Osteoblast (primary cell): ENCODE data around the gene ITLN2. TPM values are rescaled to one million over a fixed set of nuclear protein-coding genes. Genes with fewer than 3 reads are reported as not detected.

Experiments used
- DNase-seq: peaks from one replicate; pipeline ENCODE4 v3.0.0; 2011; ENCODE audit warnings: low spot score, mixed read lengths; ENCODE audit not compliant: insufficient read length; ENCODE audit errors: missing footprints
- H2AFZ ChIP-seq: 2 replicates; pipeline ENCODE4 v1.6.0; 2011; ENCODE audit warnings: mild to moderate bottlenecking, low read length
- H3K27ac ChIP-seq: 2 replicates; pipeline ENCODE4 v1.5.1; 2011; ENCODE audit warnings: mild to moderate bottlenecking, low read depth, low read length, moderate library complexity
- H3K27me3 ChIP-seq: 2 replicates; pipeline ENCODE4 v1.6.0; 2012; ENCODE audit warnings: mild to moderate bottlenecking, control low read depth, inconsistent platforms, low read length, moderate library complexity; ENCODE audit not compliant: insufficient read depth
- H3K36me3 ChIP-seq: 2 replicates; pipeline ENCODE4 v1.5.1; 2011; ENCODE audit warnings: mild to moderate bottlenecking, low read length, control low read depth, moderate library complexity; ENCODE audit not compliant: insufficient read depth
- H3K4me1 ChIP-seq: 2 replicates; pipeline ENCODE4 v1.5.1; 2011; ENCODE audit warnings: mild to moderate bottlenecking, low read length, control low read depth, moderate library complexity; ENCODE audit not compliant: insufficient read depth
- H3K4me2 ChIP-seq: 2 replicates; pipeline ENCODE4 v1.6.0; 2011; ENCODE audit warnings: mild to moderate bottlenecking, low read length; ENCODE audit not compliant: insufficient read depth
- H3K4me3 ChIP-seq: fragments of 200-600 bp; sonication (generic); 3 replicates; pipeline ENCODE4 v1.5.1; 2012; ENCODE audit warnings: mild to moderate bottlenecking, low read length, inconsistent platforms; ENCODE audit not compliant: insufficient read depth
- H3K79me2 ChIP-seq: 2 replicates; pipeline ENCODE4 v1.6.0; 2012; ENCODE audit warnings: mild to moderate bottlenecking, low read length, control low read depth, inconsistent platforms; ENCODE audit not compliant: insufficient read depth
- H3K9me3 ChIP-seq: 2 replicates; pipeline ENCODE4 v1.5.1; 2011; ENCODE audit warnings: low read depth, low read length, control low read depth
- H4K20me1 ChIP-seq: 2 replicates; pipeline ENCODE4 v1.6.0; 2012; ENCODE audit warnings: mild to moderate bottlenecking, low read length, control low read depth; ENCODE audit not compliant: insufficient read depth
- total RNA-seq: library from RNA; depleted of rRNA; stranded (reverse); fragments of >200 nt; gene quantifications from 2 replicates; pipeline ENCODE4 v1.2.3, GENCODE V29; 2012
- TF ChIP-seq, protein P1 (sequence below): IDR thresholded peaks from 2 replicates; pipeline ENCODE4 v1.5.1; 2011; ENCODE audit warnings: mild to moderate bottlenecking, low read depth, low read length, moderate library complexity; ENCODE audit errors: extremely low read depth

ITLN2 gene
- total RNA-seq, 1 donor, result not detected

DNA sequence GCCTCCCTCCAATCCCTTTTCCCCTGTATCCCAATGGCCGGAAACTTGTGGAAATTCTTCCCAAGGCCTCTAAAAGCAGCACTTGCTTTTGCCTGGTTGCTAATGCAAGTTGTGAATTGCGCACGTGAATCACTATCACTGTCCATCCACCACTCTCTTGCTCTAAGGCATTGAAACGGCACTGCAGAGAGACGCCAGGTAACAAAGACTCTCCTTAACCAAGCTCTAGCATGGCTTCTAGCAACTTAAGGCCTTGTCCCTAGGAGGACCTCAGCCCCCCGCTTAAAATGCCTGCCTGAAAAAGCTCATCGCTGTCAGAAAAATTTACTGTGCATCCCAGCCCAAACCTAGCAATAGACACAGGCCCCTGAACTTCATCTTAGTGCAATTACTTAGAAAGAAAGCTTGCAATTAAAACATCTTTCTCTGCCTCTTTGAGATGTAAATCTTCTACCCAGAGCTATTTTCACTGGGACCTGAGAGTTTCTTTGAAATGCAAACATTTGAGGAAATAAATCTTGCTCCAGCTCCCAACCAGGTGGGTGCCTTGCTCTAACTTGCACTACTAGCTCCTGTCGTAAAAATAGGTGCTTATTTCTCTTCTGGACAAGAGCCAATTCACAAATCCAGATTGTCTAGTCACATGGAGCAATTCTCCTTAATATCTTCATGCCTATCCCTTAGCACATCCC is 32.9 kb upstream of the ITLN2 start:
- TF ChIP-seq, protein P1, sequence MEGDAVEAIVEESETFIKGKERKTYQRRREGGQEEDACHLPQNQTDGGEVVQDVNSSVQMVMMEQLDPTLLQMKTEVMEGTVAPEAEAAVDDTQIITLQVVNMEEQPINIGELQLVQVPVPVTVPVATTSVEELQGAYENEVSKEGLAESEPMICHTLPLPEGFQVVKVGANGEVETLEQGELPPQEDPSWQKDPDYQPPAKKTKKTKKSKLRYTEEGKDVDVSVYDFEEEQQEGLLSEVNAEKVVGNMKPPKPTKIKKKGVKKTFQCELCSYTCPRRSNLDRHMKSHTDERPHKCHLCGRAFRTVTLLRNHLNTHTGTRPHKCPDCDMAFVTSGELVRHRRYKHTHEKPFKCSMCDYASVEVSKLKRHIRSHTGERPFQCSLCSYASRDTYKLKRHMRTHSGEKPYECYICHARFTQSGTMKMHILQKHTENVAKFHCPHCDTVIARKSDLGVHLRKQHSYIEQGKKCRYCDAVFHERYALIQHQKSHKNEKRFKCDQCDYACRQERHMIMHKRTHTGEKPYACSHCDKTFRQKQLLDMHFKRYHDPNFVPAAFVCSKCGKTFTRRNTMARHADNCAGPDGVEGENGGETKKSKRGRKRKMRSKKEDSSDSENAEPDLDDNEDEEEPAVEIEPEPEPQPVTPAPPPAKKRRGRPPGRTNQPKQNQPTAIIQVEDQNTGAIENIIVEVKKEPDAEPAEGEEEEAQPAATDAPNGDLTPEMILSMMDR, result no peak
- peaks cover 3% of the 10 kb centered on the region for H3K27me3 ChIP-seq
- no peaks in the 10 kb centered on the region for H3K36me3 ChIP-seq
- no peaks in the 10 kb centered on the region for H3K9me3 ChIP-seq
- no peaks in the 10 kb centered on the region for H4K20me1 ChIP-seq
- H3K4me1 ChIP-seq, result no peaks in the 10 kb centered on the region
- H3K4me2 ChIP-seq, result no peak overlapping the region
- no peak for DNase-seq
- no peak overlapping the region for H3K4me3 ChIP-seq
- H3K27ac ChIP-seq, result no peak overlapping the region
- no peaks in the 10 kb centered on the region for H3K79me2 ChIP-seq
- H2AFZ ChIP-seq, result no peak overlapping the region

DNA sequence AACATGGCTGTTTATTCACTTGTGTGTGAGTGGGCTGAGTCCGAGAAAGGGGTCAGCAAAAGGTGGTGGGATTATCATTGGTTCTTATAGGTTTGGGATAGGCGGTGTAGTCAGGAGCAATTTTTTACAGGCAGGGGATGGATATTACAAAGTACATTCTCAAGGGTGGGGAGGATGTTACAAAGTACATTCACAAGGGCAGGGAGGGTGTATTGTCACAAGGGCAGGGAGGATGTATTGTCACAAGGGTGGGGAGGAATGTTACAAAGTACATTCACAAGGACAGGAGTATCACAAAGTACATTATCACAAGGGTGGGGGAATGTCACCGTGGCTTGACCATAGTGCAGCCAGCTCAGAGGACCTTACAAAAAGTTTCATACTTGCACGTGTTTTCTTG is 31.1 kb upstream of the ITLN2 start:
- H3K27ac ChIP-seq, result no peak overlapping the region
- no peak for DNase-seq
- H3K79me2 ChIP-seq, result no peaks in the 10 kb centered on the region
- no peaks in the 10 kb centered on the region for H3K36me3 ChIP-seq
- H4K20me1 ChIP-seq, result no peaks in the 10 kb centered on the region
- no peak overlapping the region for H2AFZ ChIP-seq
- H3K4me1 ChIP-seq, result no peaks in the 10 kb centered on the region
- no peak overlapping the region for H3K4me3 ChIP-seq
- no peaks in the 10 kb centered on the region for H3K9me3 ChIP-seq
- H3K4me2 ChIP-seq, result no peak overlapping the region
- TF ChIP-seq, protein P1, result no peak
- H3K27me3 ChIP-seq, result peaks cover 20% of the 10 kb centered on the region

DNA sequence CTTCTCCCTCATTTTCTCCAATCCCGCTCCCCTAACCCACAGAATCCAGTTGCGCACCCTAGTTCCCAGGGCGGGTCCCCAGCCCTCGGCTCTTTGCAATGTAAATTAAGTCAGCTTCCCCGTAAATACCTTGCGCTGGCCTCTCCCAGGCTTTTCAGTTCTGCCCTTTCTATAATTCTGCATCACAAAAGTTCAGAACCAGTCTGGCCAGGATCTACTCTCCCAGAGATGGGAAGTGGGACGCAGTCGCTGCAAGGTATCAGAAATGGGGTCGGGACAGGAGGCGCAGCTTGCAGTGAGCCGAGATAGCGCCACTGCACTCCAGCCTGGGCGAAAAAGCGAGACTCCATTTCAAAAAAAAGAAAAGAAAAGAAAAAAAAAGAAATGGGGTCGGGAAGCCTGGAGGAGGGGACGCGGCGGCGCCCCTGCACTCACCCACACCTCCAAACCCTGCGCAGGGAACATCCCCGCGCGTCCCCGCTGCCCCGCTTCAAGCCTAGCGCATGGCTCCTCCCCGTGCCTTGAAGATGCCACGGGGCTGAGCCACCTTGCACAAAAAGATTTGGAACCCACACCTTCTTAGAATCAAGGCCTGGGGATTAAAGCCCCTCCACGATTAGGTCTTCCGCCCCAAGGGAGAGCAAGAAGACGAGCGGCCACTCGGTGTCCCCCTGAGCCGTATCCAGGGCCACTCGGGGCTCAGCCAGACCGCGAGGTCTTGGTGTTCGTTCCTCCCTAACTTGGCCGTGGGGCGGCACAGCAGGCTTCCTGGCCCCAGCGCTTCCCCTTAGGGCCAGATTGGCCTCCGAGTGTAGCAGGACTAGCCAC is 27.2 kb upstream of the ITLN2 start:
- no peaks in the 10 kb centered on the region for H4K20me1 ChIP-seq
- TF ChIP-seq, protein P1, result no peak
- no peaks in the 10 kb centered on the region for H3K9me3 ChIP-seq
- H3K27ac ChIP-seq, result no peak overlapping the region
- H3K4me1 ChIP-seq, result no peaks in the 10 kb centered on the region
- H3K27me3 ChIP-seq, result peaks cover 24% of the 10 kb centered on the region
- no peak overlapping the region for H3K4me3 ChIP-seq
- no peak overlapping the region for H3K4me2 ChIP-seq
- no peaks in the 10 kb centered on the region for H3K79me2 ChIP-seq
- no peaks in the 10 kb centered on the region for H3K36me3 ChIP-seq
- H2AFZ ChIP-seq, result no peak overlapping the region
- DNase-seq, result peak; percentile 26

DNA sequence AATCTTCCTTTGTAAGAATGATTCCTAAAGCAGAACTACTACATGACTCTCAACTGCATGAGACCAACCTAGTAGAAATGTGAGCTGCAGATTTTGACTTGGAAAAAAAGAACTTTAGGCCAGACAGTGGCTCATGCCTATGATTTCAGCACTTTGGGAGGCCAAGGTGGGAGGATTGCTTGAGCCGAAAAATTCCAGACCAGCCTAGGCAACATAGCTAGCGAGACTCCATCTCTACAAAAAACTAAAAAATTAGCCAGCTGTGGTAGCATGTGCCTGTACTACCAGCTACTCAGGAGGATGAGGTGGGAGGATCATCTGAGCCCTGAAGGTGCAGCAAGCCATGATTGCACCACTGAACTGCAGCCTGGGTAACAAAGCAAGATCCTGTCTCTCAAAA is 24.7 kb upstream of the ITLN2 start:
- Histone ChIP-seq H3K27me3 (peaks cover 24% of the 10 kb centered on the region), H3K36me3 (no peaks in the 10 kb centered on the region), H3K79me2 (no peaks in the 10 kb centered on the region), H3K9me3 (no peaks in the 10 kb centered on the region), H3K4me1 (no peaks in the 10 kb centered on the region), H2AFZ (no peak overlapping the region), H3K4me2 (no peak overlapping the region), H3K27ac (no peak overlapping the region), H3K4me3 (no peak overlapping the region), H4K20me1 (no peaks in the 10 kb centered on the region)
- TF ChIP-seq, protein P1, result no peak
- DNase-seq, result no peak
